Lower leg skin (tissue), 3 donors: ENCODE data around the gene SASH1.

Experiments used
- POLR2A ChIP-seq, 2 donors: fragments of 450-650 bp; IDR thresholded peaks; one replicate each; pipeline ENCODE4 v1.6.1; 2016 to 2017; ENCODE audit warnings: antibody characterized with exemption in 2 of 2, mild to moderate bottlenecking in 1 of 2, moderate library complexity in 1 of 2
- TF ChIP-seq, protein P1 (sequence below), 3 donors: fragments of 450-650 bp; IDR thresholded peaks; one replicate each; pipeline ENCODE4 v1.5.1; 2016; ENCODE audit warnings: antibody characterized with exemption in 3 of 3, mild to moderate bottlenecking in 3 of 3, moderate library complexity in 2 of 3

DNA sequence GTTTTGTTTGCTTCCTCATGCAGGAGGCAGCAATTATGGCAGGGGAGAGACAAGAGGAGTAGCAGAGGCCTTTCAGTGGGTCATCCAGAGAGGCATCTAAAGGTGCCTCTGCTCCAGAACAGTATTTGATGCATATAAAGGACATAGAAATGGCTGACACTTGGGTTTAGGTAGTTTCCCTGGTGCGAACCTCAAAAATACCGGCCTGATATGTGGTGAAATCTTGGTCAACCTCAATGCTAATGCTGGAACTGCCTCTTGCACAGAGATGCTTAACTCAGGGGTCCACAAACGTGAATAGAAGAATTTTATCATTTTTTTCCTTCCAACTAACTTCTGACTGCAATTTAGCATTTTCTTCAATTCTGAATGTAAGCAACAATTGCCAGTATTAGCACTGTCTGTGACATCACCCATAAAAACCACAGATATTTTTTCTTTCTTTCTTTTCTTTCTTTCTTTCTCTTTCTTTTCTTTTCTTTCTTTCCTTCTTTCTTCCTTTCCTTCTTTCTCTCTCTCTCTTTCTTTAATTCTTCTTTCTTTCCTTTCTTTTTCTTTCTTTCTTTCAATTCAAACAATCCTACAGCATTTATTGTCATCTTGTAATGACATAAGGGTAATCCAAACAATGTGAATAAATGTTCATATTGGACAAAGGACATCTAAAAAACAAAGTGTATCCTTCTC, 224.2 kb downstream of the SASH1 start:
- TF ChIP-seq, protein P1, sequence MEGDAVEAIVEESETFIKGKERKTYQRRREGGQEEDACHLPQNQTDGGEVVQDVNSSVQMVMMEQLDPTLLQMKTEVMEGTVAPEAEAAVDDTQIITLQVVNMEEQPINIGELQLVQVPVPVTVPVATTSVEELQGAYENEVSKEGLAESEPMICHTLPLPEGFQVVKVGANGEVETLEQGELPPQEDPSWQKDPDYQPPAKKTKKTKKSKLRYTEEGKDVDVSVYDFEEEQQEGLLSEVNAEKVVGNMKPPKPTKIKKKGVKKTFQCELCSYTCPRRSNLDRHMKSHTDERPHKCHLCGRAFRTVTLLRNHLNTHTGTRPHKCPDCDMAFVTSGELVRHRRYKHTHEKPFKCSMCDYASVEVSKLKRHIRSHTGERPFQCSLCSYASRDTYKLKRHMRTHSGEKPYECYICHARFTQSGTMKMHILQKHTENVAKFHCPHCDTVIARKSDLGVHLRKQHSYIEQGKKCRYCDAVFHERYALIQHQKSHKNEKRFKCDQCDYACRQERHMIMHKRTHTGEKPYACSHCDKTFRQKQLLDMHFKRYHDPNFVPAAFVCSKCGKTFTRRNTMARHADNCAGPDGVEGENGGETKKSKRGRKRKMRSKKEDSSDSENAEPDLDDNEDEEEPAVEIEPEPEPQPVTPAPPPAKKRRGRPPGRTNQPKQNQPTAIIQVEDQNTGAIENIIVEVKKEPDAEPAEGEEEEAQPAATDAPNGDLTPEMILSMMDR (IDR thresholded peaks at IDR 0.05) = no peak
- TF ChIP-seq POLR2A (IDR thresholded peaks at IDR 0.05) = no peak
